Activated CD4-positive, alpha-beta T cell treated with anti-CD3 and anti-CD28 coated beads, Interleukin-2, amount 50 U/mL, for 24 hours (primary cell): ENCODE data around the gene RNF6.
A peak's percentile ranks its signal among the peaks of the same experiment; 100 is the strongest.
"Not testable (repeated sequence)": the region's sequence is repeated elsewhere in the genome, so short reads cannot be mapped to it uniquely, and the experiment has no call there.

Experiments used
- DNase-seq, 2 donors: peaks; one replicate each; pipeline ENCODE4 v3.0.0-alpha.2; 2020; ENCODE audit warnings: low read depth in 1 of 2, low spot score in 1 of 2

The RNF6 gene

GRCh38 chr13:26221721-26222519, at the start of gene RNF6:
Gene RNF6 (minus strand): TSS chr13:26222314. CDS start chr13:26219649, 2,665 bp downstream.
- DNase-seq = peak; percentile 79 to 85

- no peak for DNase-seq
Measured at GRCh38 chr13:26270707-26271106, 48.6 kb upstream of the RNF6 start.

GRCh38 chr13:26266311-26266710, 44.2 kb upstream of the RNF6 start:
- no peak for DNase-seq

GRCh38 chr13:26262156-26262555, 40.0 kb upstream of the RNF6 start:
- no peak for DNase-seq

GRCh38 chr13:26259634-26260033, 37.5 kb upstream of the RNF6 start:
- DNase-seq = no peak

- DNase-seq = no peak
Measured at GRCh38 chr13:26257049-26257448, 34.9 kb upstream of the RNF6 start.

- no peak for DNase-seq
Measured at GRCh38 chr13:26255691-26256277, 33.7 kb upstream of the RNF6 start.

- DNase-seq = no peak
Measured at GRCh38 chr13:26255115-26255514, 33.0 kb upstream of the RNF6 start.

GRCh38 chr13:26254583-26255111, 32.5 kb upstream of the RNF6 start:
- DNase-seq = peak in 1 of 2 donors; percentile 20

- peak; percentile 81 to 86 for DNase-seq
Measured at GRCh38 chr13:26253787-26254582, 31.9 kb upstream of the RNF6 start, which contains the start of gene CDK8. Gene CDK8 (plus strand): TSS chr13:26254129. CDS start chr13:26254642, 513 bp downstream.

GRCh38 chr13:26253262-26253786, 31.2 kb upstream of the RNF6 start:
- no peak for DNase-seq

GRCh38 chr13:26252006-26252405, 29.9 kb upstream of the RNF6 start:
- DNase-seq = not testable (repeated sequence)

- no peak for DNase-seq
Measured at GRCh38 chr13:26249551-26249950, 27.4 kb upstream of the RNF6 start.

- DNase-seq = no peak
Measured at GRCh38 chr13:26247608-26248007, 25.5 kb upstream of the RNF6 start.

- no peak for DNase-seq
Measured at GRCh38 chr13:26247011-26247410, 24.9 kb upstream of the RNF6 start.

- no peak for DNase-seq
Measured at GRCh38 chr13:26246154-26246553, 24.0 kb upstream of the RNF6 start.

- no peak for DNase-seq
Measured at GRCh38 chr13:26236296-26236695, 14.2 kb upstream of the RNF6 start.

- DNase-seq = no peak
Measured at GRCh38 chr13:26230703-26231102, 8.6 kb upstream of the RNF6 start.

- DNase-seq = no peak
Measured at GRCh38 chr13:26229080-26229615, 7.0 kb upstream of the RNF6 start.

- DNase-seq = no peak
Measured at GRCh38 chr13:26228096-26228495, 6.0 kb upstream of the RNF6 start.
